Breast epithelium (tissue), 4 donors: ENCODE measurements around the gene SOX13. TPM values are rescaled to one million over a fixed set of nuclear protein-coding genes. Genes with fewer than 3 reads are reported as not detected.

Experiments used
- DNase-seq, 2 donors: peaks; one replicate each; pipeline ENCODE4 v3.0.0-alpha.2; 2019; ENCODE audit warnings: low spot score in 2 of 2
- H3K27ac ChIP-seq, 2 donors: fragments of 200-600 bp; sonication (generic) in 1 of 2; one replicate each; pipeline ENCODE4 v1.5.1; 2016 to 2019; ENCODE audit warnings: mild to moderate bottlenecking in 1 of 2
- H3K27me3 ChIP-seq, 2 donors: fragments of 200-600 bp; sonication (generic) in 1 of 2; one replicate each; pipeline versions ENCODE4 v1.5.1 to v1.6.0; 2017 to 2019; ENCODE audit warnings: control low read depth in 1 of 2, mild to moderate bottlenecking in 1 of 2
- H3K36me3 ChIP-seq: fragments of 200-600 bp; one replicate; pipeline ENCODE4 v1.5.1; 2019
- H3K4me1 ChIP-seq, 2 donors: fragments of 200-600 bp; sonication (generic); one replicate each; pipeline ENCODE4 v1.5.1; 2016 to 2019; ENCODE audit warnings: control low read depth in 1 of 2
- H3K4me3 ChIP-seq, 3 donors: fragments of 200-600 bp; sonication (generic); 1 replicate in 2 of 3; 2 replicates in 1 of 3; pipeline ENCODE4 v1.5.1; 2016 to 2019; ENCODE audit warnings: mild to moderate bottlenecking in 3 of 3, moderate library complexity in 2 of 3
- H3K9me3 ChIP-seq, 2 donors: fragments of 200-600 bp; sonication (generic) in 1 of 2; one replicate each; pipeline ENCODE4 v1.5.1; 2016 to 2019; ENCODE audit warnings: control low read depth in 1 of 2
- POLR2A ChIP-seq: fragments of 450-650 bp; IDR thresholded peaks from one replicate; pipeline ENCODE4 v1.6.1; 2016; ENCODE audit warnings: antibody characterized with exemption, mild to moderate bottlenecking, moderate library complexity
- POLR2AphosphoS5 ChIP-seq, 3 donors: sonication (generic); formaldehyde crosslinking; IDR thresholded peaks; one replicate each; pipeline ENCODE4 v1.6.1; 2017; ENCODE audit warnings: antibody characterized with exemption in 3 of 3
- intact Hi-C: fragments of 100-400 bp; cut with DNase I; formaldehyde crosslinking; loops from one replicate; pipeline ENCODE4 v1.15.1; 2023; ENCODE audit warnings: low total_unique reads
- total RNA-seq, 3 donors: library from RNA; depleted of rRNA; stranded (reverse); fragments of >200 nt; gene quantifications; one replicate each; pipeline ENCODE4 v1.1.0, GENCODE V29; 2016
- TF ChIP-seq, protein P1 (sequence below), 3 donors: fragments of 450-650 bp; IDR thresholded peaks; one replicate each; pipeline ENCODE4 v1.5.1; 2016 to 2017; ENCODE audit warnings: antibody characterized with exemption in 3 of 3, mild to moderate bottlenecking in 3 of 3, moderate library complexity in 3 of 3

SOX13 gene
- total RNA-seq, 3 donors from 2014 or later, result 22.9 to 34.7 (median 31.9) TPM

DNA sequence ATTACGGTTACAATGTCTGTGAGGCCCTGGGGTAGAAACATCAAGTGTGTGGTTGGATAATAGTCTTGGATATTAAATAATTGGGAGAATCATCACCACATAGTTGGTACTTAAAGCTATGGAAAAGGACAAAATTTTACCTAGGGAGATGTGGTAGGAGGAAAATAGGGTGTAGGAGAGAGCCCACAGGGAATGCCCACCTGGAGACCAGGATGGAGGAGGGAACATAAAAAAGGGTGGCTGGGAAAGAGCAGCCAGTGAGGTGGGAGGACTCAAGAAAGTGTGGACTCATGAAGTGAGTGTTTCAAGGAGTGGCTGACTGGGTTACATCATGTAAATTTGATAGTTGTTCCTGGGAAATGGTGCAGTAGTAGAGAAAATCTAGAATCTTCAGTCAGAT is 3.0 kb upstream of the SOX13 start:
- intact Hi-C loops, result loop anchor here (5.0 kb wide), 1 partner anchor 57 kb away; no protein-coding TSS in a partner anchor
- Histone ChIP-seq H3K27me3 (no peaks in the 10 kb centered on the region), H3K4me3 (no peak overlapping the region), H3K36me3 (no peaks in the 10 kb centered on the region), H3K27ac (no peak overlapping the region), H3K4me1 (no peaks in the 10 kb centered on the region), H3K9me3 (no peaks in the 10 kb centered on the region)
- TF ChIP-seq, protein P1, sequence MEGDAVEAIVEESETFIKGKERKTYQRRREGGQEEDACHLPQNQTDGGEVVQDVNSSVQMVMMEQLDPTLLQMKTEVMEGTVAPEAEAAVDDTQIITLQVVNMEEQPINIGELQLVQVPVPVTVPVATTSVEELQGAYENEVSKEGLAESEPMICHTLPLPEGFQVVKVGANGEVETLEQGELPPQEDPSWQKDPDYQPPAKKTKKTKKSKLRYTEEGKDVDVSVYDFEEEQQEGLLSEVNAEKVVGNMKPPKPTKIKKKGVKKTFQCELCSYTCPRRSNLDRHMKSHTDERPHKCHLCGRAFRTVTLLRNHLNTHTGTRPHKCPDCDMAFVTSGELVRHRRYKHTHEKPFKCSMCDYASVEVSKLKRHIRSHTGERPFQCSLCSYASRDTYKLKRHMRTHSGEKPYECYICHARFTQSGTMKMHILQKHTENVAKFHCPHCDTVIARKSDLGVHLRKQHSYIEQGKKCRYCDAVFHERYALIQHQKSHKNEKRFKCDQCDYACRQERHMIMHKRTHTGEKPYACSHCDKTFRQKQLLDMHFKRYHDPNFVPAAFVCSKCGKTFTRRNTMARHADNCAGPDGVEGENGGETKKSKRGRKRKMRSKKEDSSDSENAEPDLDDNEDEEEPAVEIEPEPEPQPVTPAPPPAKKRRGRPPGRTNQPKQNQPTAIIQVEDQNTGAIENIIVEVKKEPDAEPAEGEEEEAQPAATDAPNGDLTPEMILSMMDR (IDR thresholded peaks at IDR 0.05), result no peak
- TF ChIP-seq POLR2A (no peak), POLR2AphosphoS5 (IDR thresholded peaks at IDR 0.05) (no peak)
- no peak for DNase-seq

- DNase-seq, result no peak
- Histone ChIP-seq H3K27ac (no peak overlapping the region), H3K9me3 (no peaks in the 10 kb centered on the region), H3K36me3 (no peaks in the 10 kb centered on the region), H3K27me3 (no peaks in the 10 kb centered on the region), H3K4me3 (no peak overlapping the region), H3K4me1 (no peaks in the 10 kb centered on the region)
- TF ChIP-seq POLR2AphosphoS5 (IDR thresholded peaks at IDR 0.05) (no peak), POLR2A (no peak)
- TF ChIP-seq, protein P1 (IDR thresholded peaks at IDR 0.05), result no peak
- intact Hi-C loops, result loop anchor here (5.0 kb wide), 1 partner anchor 56 kb away; no protein-coding TSS in a partner anchor
Observed at GRCh38 chr1:204070895-204071294, 2.0 kb upstream of the SOX13 start.

- Histone ChIP-seq H3K4me3 (peak overlapping the region; percentile 76 to 83 (median 83)), H3K9me3 (no peaks in the 10 kb centered on the region), H3K27ac (peak overlapping the region; percentile 81 to 88), H3K4me1 (no peaks in the 10 kb centered on the region), H3K36me3 (no peaks in the 10 kb centered on the region), H3K27me3 (no peaks in the 10 kb centered on the region)
- TF ChIP-seq, protein P1 (IDR thresholded peaks at IDR 0.05), result no peak
- TF ChIP-seq POLR2AphosphoS5 (IDR thresholded peaks at IDR 0.05), result no peak
- TF ChIP-seq POLR2A, result no peak
- intact Hi-C loops, result loop anchor here (5.0 kb wide), 1 partner anchor 53 kb away; no protein-coding TSS in a partner anchor
- DNase-seq, result no peak
Observed at GRCh38 chr1:204073837-204074273, 940 bp downstream of the SOX13 start.

DNA sequence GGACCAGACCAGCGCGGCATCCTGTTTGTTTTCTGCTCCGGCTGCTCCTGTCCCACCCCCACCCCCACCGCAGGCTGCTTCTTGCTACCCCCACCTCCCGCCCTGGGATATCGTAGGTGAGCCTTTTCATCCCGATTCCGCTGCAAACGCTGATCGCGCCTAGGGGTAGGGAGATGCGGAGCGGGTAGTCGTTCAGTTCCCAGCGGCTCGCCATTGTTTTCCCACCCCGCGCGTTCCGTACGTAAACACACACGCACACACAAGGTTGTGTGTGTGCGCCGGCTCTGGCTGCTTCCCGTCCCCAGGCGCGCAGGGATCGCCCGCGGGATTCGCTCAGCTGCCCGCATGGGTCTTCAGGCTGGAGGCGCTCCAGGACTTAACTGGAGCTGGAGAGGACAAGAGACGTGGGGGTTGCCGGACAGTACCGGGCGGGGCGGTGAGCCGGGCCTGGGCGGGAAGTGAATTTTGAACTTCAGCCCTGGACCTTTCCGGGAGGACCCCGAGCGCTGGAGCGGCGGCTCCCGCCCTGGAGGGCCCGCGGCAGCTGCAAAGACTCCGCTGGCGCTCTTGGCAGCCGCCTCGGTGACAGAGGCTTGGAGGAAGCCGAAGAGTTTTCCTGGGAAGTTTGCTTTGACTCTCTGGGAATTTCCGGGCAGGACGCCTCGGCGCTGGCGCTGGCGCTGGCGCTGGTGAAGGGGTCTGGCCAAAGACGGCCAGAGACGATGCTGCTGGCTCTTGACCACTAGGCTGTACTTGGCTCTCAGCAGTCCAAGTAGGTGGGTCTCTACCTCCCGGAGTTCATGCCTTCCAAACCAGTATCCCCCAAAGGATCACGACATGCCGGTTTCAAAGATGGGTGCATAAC is 1.6 kb downstream of the SOX13 start:
- Histone ChIP-seq H3K27me3 (no peaks in the 10 kb centered on the region), H3K4me3 (peak overlapping the region; percentile 76 to 83 (median 83)), H3K4me1 (peaks cover under 1 to 2% of the 10 kb centered on the region in 2 donors), H3K9me3 (no peaks in the 10 kb centered on the region), H3K27ac (peak overlapping the region; percentile 81 to 88), H3K36me3 (no peaks in the 10 kb centered on the region)
- intact Hi-C loops, result loop anchor here (5.0 kb wide), 1 partner anchor 53 kb away; no protein-coding TSS in a partner anchor
- no peak for DNase-seq
- TF ChIP-seq, protein P1 (IDR thresholded peaks at IDR 0.05), result no peak
- no peak for TF ChIP-seq POLR2A
- TF ChIP-seq POLR2AphosphoS5 (IDR thresholded peaks at IDR 0.05), result peak in 2 of 3 donors; percentile 6 to 7

- Histone ChIP-seq H3K4me3 (peak overlapping the region; percentile 76 to 83 (median 83)), H3K27me3 (no peaks in the 10 kb centered on the region), H3K9me3 (no peaks in the 10 kb centered on the region), H3K4me1 (peaks cover 6 to 9% of the 10 kb centered on the region in 2 donors), H3K27ac (peak overlapping the region; percentile 81 to 88), H3K36me3 (no peaks in the 10 kb centered on the region)
- DNase-seq, result no peak
- intact Hi-C loops, result no loop called here
- TF ChIP-seq POLR2A, result no peak
- TF ChIP-seq, protein P1 (IDR thresholded peaks at IDR 0.05), result no peak
- no peak for TF ChIP-seq POLR2AphosphoS5 (IDR thresholded peaks at IDR 0.05)
Observed at GRCh38 chr1:204075139-204075521, 2.2 kb downstream of the SOX13 start.
